Measurements from ENCODE around the gene KATNB1. TPM values are rescaled to one million over a fixed set of nuclear protein-coding genes. Genes with fewer than 3 reads are reported as not detected.

KATNB1 gene
- total RNA-seq, 1 experiment from 2014 or later = 37.7 TPM

GRCh38 chr16:57734308-57734924 lies 1.2 kb upstream of the KATNB1 start:
- H3K79me2 ChIP-seq (ENCODE audit: low read length) = peaks cover 15% of the 10 kb centered on the region; the same call in 1 of the 2 replicates
- DNase-seq (no peak), ATAC-seq (no peak)
- H4K20me1 ChIP-seq (ENCODE audit: low read length) = no peaks in the 10 kb centered on the region
- no peak for TF ChIP-seq EZH2phosphoT487 (IDR thresholded peaks at IDR 0.05; ENCODE audit: borderline replicate concordance, low read length)
- TF ChIP-seq EZH2 (IDR thresholded peaks at IDR 0.05; ENCODE audit: low read length, unreplicated experiment) = no peak
- TF ChIP-seq, protein P1, sequence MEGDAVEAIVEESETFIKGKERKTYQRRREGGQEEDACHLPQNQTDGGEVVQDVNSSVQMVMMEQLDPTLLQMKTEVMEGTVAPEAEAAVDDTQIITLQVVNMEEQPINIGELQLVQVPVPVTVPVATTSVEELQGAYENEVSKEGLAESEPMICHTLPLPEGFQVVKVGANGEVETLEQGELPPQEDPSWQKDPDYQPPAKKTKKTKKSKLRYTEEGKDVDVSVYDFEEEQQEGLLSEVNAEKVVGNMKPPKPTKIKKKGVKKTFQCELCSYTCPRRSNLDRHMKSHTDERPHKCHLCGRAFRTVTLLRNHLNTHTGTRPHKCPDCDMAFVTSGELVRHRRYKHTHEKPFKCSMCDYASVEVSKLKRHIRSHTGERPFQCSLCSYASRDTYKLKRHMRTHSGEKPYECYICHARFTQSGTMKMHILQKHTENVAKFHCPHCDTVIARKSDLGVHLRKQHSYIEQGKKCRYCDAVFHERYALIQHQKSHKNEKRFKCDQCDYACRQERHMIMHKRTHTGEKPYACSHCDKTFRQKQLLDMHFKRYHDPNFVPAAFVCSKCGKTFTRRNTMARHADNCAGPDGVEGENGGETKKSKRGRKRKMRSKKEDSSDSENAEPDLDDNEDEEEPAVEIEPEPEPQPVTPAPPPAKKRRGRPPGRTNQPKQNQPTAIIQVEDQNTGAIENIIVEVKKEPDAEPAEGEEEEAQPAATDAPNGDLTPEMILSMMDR (conservative IDR thresholded peaks at IDR 0.05; ENCODE audit: low read depth, low read length) = no peak
- H3K27me3 ChIP-seq (ENCODE audit: low read length) = no peaks in the 10 kb centered on the region
- no peaks in the 10 kb centered on the region for H3K36me3 ChIP-seq (ENCODE audit: low read depth, low read length)
- H3K9me3 ChIP-seq (ENCODE audit: low read length) = no peaks in the 10 kb centered on the region
- H3K27ac ChIP-seq (ENCODE audit: low read length) = peak overlapping the region; percentile 45; the same call in 1 of the 2 replicates
- peak overlapping the region; percentile 87 for H3K4me3 ChIP-seq (ENCODE audit: low read length)
- BruUV-seq (replicated peaks) = no TSS peak
- intact Hi-C loops (cut with micrococcal nuclease) = no loop called here
- peaks cover 14% of the 10 kb centered on the region for H3K4me1 ChIP-seq (ENCODE audit: insufficient read depth, low read length)
- POLR2A ChIA-PET (ENCODE audit: unreplicated experiment) = no interaction called here
- CTCF ChIA-PET = interaction anchor here (1.2 kb wide), 1 partner anchor 143 kb away, joined by 3 read pairs; no protein-coding TSS in a partner anchor
- peak overlapping the region; percentile 93 for H3K9ac ChIP-seq (ENCODE audit: low read length)
- no peaks in the 10 kb centered on the region for H3F3A ChIP-seq (ENCODE audit: low read length, unreplicated experiment)
- H3K4me2 ChIP-seq (ENCODE audit: low read length) = peak overlapping the region; percentile 94
- no peaks in the 10 kb centered on the region for H3K9me2 ChIP-seq (replicated peaks; ENCODE audit: low read length)
- H2AFZ ChIP-seq (ENCODE audit: low read length) = peak overlapping the region; percentile 94

GRCh38 chr16:57734925-57735754 lies 430 bp upstream of the KATNB1 start:
- no peaks in the 10 kb centered on the region for H3K9me3 ChIP-seq (ENCODE audit: low read length)
- POLR2A ChIA-PET (ENCODE audit: unreplicated experiment) = interaction anchor here (0.6 to 0.7 kb wide), 3 partner anchors 63 to 296 kb away, joined by 3 to 8 read pairs (median 7); no protein-coding TSS in a partner anchor
- TSS peak; percentile 93 for BruUV-seq (replicated peaks)
- no peak for TF ChIP-seq EZH2phosphoT487 (IDR thresholded peaks at IDR 0.05; ENCODE audit: borderline replicate concordance, low read length)
- TF ChIP-seq EZH2 (IDR thresholded peaks at IDR 0.05; ENCODE audit: low read length, unreplicated experiment) = no peak
- TF ChIP-seq, protein P1 (conservative IDR thresholded peaks at IDR 0.05; ENCODE audit: low read depth, low read length) = no peak
- peaks cover 14% of the 10 kb centered on the region for H3K4me1 ChIP-seq (ENCODE audit: insufficient read depth, low read length)
- H3K9ac ChIP-seq (ENCODE audit: low read length) = peak overlapping the region; percentile 93
- no peaks in the 10 kb centered on the region for H3K9me2 ChIP-seq (replicated peaks; ENCODE audit: low read length)
- H3K27ac ChIP-seq (ENCODE audit: low read length) = peak overlapping the region; percentile 45
- H3K36me3 ChIP-seq (ENCODE audit: low read depth, low read length) = no peaks in the 10 kb centered on the region
- ATAC-seq (peak; percentile 95), DNase-seq (peak; percentile 99)
- peak overlapping the region; percentile 94 for H2AFZ ChIP-seq (ENCODE audit: low read length)
- H3K79me2 ChIP-seq (ENCODE audit: low read length) = peaks cover 15% of the 10 kb centered on the region; the same call in 1 of the 2 replicates
- H4K20me1 ChIP-seq (ENCODE audit: low read length) = no peaks in the 10 kb centered on the region
- H3K4me3 ChIP-seq (ENCODE audit: low read length) = peak overlapping the region; percentile 87
- intact Hi-C loops (cut with micrococcal nuclease) = no loop called here
- peak overlapping the region; percentile 99 for H3K4me2 ChIP-seq (ENCODE audit: low read length)
- H3F3A ChIP-seq (ENCODE audit: low read length, unreplicated experiment) = no peaks in the 10 kb centered on the region
- H3K27me3 ChIP-seq (ENCODE audit: low read length) = no peaks in the 10 kb centered on the region
- CTCF ChIA-PET = interaction anchor here (0.6 to 1.2 kb wide), 2 partner anchors 87 to 144 kb away, joined by 3 read pairs; no protein-coding TSS in a partner anchor
